HFF-Myc (cell line): Measurements from ENCODE around the gene CIROP.

Experiments
- DNase-seq: peaks from one replicate; pipeline ENCODE4 v3.0.0-alpha.2; 2011; ENCODE audit warnings: low read depth; ENCODE audit errors: extremely low read depth
- H3K4me3 ChIP-seq: replicated peaks from 2 replicates; pipeline ENCODE4 v1.5.1; 2011; ENCODE audit warnings: low read depth, mild to moderate bottlenecking, control low read depth, low read length
- TF ChIP-seq, protein P1 (sequence below): IDR thresholded peaks from 2 replicates; pipeline ENCODE4 v1.5.1; 2012; ENCODE audit warnings: mild to moderate bottlenecking, low read depth, low read length, control low read depth; ENCODE audit errors: missing control alignments

The CIROP gene

DNA sequence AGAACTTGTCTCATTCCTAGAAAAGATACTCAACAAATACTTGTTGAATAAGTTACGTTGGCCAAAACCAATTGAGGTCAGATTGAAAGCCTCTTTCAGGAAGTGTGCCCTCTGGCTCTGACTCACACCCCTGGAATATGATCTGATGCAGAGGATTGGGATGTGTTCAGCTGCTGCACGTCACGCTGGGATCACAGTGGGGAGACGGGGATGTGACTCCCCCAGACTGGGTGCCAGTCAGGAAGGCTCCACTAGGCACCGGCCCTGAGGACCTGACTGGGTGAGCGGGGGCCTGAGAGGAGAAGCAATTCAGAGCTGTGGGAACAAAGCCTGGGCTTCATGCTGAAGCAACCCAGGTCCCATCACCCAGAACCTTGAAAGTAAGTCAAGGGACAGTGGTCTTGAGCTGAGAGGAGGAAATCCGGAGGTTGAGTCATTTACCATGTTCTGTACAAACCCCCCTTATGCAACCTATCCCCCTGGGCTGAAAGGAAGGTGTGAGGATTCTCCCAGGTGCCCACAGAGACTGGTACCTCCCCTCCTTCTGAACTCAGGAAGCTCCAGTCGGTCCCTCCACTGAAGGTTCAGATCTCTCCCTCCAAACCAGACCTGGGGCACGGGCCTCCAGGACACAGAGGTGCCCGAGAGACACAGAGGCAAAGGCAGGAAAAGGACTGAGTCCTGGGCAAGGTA lies 10.4 kb upstream of the CIROP start:
- peak; percentile 66 for DNase-seq
- TF ChIP-seq, protein P1, sequence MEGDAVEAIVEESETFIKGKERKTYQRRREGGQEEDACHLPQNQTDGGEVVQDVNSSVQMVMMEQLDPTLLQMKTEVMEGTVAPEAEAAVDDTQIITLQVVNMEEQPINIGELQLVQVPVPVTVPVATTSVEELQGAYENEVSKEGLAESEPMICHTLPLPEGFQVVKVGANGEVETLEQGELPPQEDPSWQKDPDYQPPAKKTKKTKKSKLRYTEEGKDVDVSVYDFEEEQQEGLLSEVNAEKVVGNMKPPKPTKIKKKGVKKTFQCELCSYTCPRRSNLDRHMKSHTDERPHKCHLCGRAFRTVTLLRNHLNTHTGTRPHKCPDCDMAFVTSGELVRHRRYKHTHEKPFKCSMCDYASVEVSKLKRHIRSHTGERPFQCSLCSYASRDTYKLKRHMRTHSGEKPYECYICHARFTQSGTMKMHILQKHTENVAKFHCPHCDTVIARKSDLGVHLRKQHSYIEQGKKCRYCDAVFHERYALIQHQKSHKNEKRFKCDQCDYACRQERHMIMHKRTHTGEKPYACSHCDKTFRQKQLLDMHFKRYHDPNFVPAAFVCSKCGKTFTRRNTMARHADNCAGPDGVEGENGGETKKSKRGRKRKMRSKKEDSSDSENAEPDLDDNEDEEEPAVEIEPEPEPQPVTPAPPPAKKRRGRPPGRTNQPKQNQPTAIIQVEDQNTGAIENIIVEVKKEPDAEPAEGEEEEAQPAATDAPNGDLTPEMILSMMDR = no peak
- H3K4me3 ChIP-seq = no peak overlapping the region

DNA sequence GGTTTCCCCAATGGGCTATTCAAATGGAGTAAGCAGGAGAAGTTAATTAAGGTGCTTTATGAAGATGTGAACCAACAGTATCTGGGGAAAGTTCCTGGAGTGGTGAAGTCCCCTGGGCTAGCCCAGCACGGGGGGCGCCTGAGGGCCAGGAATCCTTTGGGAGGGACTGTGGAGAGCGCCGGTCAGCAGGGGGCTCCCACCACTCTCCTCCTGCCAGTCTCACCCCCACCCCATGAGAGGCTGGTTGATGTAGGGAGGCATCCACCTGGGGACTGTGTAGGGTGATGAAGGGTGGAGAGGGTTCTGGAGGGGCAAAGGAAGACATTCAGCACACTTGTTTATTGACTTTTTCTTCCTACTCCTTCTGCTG lies 9.9 kb upstream of the CIROP start:
- TF ChIP-seq, protein P1 = no peak
- DNase-seq = no peak

DNA sequence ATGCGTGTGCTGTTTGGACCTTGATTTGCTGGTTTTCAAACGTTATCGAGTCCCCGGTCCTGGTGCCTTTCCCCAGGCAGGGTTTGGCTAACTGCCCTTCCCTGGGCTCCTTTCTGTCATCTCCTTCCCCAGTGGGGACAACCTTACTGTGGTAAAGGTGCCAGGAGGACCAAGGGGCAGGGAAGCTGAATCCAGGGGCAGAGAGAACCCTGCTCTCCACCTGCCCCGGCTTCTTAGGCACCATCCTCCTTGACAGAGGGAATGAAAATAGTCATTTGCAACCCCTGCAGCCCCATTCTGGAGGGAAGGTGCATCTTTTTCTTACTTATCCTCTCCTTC lies 9.3 kb upstream of the CIROP start:
- no peak for DNase-seq
- TF ChIP-seq, protein P1 = no peak
- H3K4me3 ChIP-seq = no peak overlapping the region

More for the DNA sequence above, 9.9 kb upstream of the CIROP start:
- H3K4me3 ChIP-seq = no peak overlapping the region

DNA sequence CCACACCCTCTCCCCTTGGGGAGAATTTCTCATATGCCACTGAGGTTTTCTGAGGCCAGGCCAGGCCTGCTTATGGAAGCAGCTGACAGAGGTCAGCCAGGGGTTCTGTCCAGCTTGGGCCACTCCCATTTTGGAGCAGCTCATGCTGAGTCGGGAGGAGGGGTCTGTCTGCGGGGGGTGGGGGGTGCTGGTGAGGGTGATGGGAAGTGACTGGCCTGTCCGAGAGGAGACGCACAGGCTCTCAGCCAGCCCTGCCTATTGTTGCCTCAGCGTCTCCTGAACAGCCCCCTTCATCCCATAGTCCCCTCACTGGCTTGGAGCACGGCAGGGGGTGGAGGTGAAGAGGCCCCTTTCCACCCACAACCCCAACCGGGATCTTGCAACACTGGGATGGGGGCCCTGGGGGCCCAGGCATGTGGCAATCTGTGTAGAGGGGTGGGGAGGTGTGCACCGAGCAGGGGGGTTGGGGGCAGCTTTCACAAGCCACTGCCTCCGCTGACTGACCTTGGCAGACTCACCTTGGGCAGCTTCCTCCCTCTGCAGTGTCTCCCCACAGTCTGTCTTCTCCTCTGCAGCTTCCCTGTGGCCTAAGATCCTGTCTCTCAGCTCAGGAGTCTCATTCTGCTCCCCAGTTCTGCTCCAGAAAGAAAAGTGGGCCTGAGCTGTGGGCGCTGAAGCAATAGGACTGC lies 8.8 kb upstream of the CIROP start:
- no peak for DNase-seq
- TF ChIP-seq, protein P1 = no peak
- no peak overlapping the region for H3K4me3 ChIP-seq

DNA sequence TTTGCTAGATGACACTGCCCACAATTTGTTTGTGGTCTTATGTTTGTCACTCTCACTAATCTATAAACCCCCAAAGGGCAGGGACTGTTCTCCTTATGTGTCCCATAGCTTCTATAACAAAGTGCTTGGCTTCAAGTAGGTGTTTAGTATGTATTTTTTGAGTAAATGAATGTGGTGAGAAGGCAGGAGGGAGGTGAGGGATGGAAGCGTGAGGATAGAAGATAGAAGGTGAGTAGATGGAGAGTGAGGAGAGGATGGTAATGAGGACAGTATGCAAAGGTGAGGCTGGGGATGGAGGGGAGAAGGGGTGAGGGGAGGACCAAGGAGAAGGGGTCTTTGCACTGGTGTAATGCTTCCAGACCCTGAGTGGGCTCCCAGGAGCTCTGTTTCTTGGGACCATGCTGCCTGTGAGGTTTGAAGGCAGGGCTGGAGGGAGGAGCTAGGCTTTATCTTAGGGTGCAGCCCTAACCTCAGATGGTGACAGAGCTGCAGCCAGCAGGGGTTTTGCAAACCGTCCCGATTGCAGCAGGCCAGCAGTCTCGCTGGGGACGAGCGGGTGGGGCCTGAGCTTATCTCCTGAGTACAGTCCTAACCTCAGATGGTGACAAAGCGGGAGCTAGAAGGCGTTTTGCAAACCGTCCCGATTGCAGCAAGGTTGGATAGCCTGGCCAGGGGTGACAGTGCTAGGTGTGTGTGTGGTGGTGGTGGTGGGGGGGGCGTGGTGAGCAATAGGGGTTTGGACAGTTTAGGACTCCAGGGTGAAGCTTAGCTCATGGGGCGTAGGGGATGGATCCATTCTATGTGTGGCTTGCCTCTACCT lies 7.8 kb upstream of the CIROP start:
- TF ChIP-seq, protein P1 = no peak
- no peak for DNase-seq
- H3K4me3 ChIP-seq = no peak overlapping the region

DNA sequence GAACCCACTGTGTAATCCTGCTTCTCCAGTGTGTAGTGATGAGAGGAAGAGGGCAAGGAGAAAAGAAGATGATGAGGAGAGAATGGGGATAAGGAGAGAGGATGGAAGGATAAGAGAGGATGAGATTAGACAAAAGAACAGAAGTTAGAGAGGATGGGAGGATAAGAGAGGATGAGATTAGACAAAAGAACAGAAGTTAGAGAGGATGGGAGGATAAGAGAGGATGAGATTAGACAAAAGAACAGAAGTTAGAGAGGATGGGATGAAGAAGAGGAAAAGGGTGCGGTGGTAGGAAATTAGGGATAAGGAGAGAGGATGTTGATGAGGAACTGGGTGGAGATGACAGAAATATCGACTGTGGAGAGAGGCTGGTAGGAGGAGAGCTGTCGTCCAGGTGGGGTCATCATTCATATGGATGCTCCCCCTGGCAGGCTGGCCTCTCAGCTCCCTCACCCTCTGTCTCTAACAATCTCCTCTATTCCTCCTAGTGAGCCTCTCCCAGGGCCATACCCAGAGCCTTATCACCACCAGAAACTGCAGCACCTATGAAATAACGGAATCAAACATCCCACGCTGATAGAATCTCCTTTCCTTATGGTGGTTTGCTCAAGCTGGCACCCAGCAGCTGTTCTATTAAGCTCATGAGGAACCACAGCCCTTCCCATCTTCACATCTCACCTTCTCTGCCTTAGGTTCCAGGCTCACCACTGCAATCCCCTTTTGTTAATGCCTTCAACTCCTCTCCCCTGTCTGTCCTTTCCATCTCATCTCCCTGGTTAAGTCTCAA lies 6.0 kb upstream of the CIROP start:
- DNase-seq = no peak
- H3K4me3 ChIP-seq = no peak overlapping the region
- TF ChIP-seq, protein P1 = no peak
